Mononuclear cell (primary cell): Measurements from ENCODE around the gene VPS18. TPM values are rescaled to one million over a fixed set of nuclear protein-coding genes. Genes with fewer than 3 reads are reported as not detected.

Source experiments
- H3K27me3 ChIP-seq: 2 replicates; pipeline ENCODE4 v1.6.0; 2011; ENCODE audit warnings: low read length, control low read depth; ENCODE audit not compliant: insufficient read depth
- H3K4me1 ChIP-seq: 2 replicates; pipeline ENCODE4 v1.5.1; 2011; ENCODE audit warnings: mild to moderate bottlenecking, low read length, control low read depth; ENCODE audit not compliant: insufficient read depth
- H3K4me3 ChIP-seq: 2 replicates; pipeline ENCODE4 v1.5.1; 2011; ENCODE audit warnings: mild to moderate bottlenecking, low read length, moderate library complexity
- H3K9me3 ChIP-seq: 2 replicates; pipeline ENCODE4 v1.5.1; 2011; ENCODE audit warnings: low read depth, mild to moderate bottlenecking, control low read depth, low read length
- total RNA-seq: library from RNA; depleted of rRNA; stranded (reverse); fragments of >200 nt; gene quantifications from one replicate; pipeline ENCODE4 v1.2.3, GENCODE V29; 2012

Gene VPS18
- total RNA-seq = 28.7 TPM

- peaks cover 34% of the 10 kb centered on the region for H3K4me1 ChIP-seq
- H3K27me3 ChIP-seq = no peaks in the 10 kb centered on the region
- H3K4me3 ChIP-seq = peak within 1 kb of the TSS; percentile 99
- no peaks in the 10 kb centered on the region for H3K9me3 ChIP-seq
Observed at GRCh38 chr15:40893733-40894680, at the start of gene VPS18. TSS of gene VPS18 (plus strand) at chr15:40894450. CDS start at chr15:40894769, 319 bp downstream.

DNA sequence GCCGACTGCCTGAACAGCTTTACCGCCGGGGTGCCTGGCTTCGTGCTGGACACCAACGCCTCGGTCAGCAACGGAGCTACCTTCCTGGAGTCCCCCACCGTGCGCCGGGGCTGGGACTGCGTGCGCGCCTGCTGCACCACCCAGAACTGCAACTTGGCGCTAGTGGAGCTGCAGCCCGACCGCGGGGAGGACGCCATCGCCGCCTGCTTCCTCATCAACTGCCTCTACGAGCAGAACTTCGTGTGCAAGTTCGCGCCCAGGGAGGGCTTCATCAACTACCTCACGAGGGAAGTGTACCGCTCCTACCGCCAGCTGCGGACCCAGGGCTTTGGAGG, 49.6 kb upstream of the VPS18 start:
- H3K27me3 ChIP-seq = peaks cover 10% of the 10 kb centered on the region
- no peaks in the 10 kb centered on the region for H3K9me3 ChIP-seq
- peaks cover 43% of the 10 kb centered on the region for H3K4me1 ChIP-seq
- peak overlapping the region; percentile 49 for H3K4me3 ChIP-seq

GRCh38 chr15:40845036-40845435, 49.2 kb upstream of the VPS18 start:
- peaks cover 10% of the 10 kb centered on the region for H3K27me3 ChIP-seq
- H3K4me3 ChIP-seq = peak overlapping the region; percentile 49
- no peaks in the 10 kb centered on the region for H3K9me3 ChIP-seq
- peaks cover 43% of the 10 kb centered on the region for H3K4me1 ChIP-seq

GRCh38 chr15:40845511-40846284, 48.6 kb upstream of the VPS18 start:
- H3K27me3 ChIP-seq = peaks cover 10% of the 10 kb centered on the region
- no peak overlapping the region for H3K4me3 ChIP-seq
- H3K9me3 ChIP-seq = no peaks in the 10 kb centered on the region
- peaks cover 43% of the 10 kb centered on the region for H3K4me1 ChIP-seq

DNA sequence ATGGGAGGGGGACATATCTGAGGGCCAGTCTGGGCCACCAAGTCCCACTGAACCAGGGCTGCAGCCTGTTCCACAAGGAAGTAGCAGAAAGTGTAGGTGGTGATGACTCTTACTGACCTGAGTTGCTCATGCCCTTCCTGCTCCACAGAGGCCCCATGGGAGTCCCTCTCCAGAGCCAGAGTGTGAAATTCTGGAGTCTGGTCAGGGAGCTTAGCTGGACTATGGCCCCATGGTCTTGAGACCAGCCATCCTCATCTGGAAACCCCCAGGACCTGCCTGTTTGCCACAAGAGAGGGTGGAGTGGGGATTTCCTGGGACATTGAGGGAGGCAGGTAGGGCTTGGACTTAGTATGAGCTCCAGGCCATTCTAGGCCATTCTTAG, 47.4 kb upstream of the VPS18 start:
- H3K4me1 ChIP-seq = peaks cover 43% of the 10 kb centered on the region
- no peak overlapping the region for H3K4me3 ChIP-seq
- H3K9me3 ChIP-seq = no peaks in the 10 kb centered on the region

GRCh38 chr15:40847223-40847961, 46.9 kb upstream of the VPS18 start:
- Histone ChIP-seq H3K9me3 (no peaks in the 10 kb centered on the region), H3K4me1 (peaks cover 43% of the 10 kb centered on the region), H3K27me3 (peaks cover 10% of the 10 kb centered on the region), H3K4me3 (no peak overlapping the region)

More for the DNA sequence above, 47.4 kb upstream of the VPS18 start:
- peaks cover 10% of the 10 kb centered on the region for H3K27me3 ChIP-seq

DNA sequence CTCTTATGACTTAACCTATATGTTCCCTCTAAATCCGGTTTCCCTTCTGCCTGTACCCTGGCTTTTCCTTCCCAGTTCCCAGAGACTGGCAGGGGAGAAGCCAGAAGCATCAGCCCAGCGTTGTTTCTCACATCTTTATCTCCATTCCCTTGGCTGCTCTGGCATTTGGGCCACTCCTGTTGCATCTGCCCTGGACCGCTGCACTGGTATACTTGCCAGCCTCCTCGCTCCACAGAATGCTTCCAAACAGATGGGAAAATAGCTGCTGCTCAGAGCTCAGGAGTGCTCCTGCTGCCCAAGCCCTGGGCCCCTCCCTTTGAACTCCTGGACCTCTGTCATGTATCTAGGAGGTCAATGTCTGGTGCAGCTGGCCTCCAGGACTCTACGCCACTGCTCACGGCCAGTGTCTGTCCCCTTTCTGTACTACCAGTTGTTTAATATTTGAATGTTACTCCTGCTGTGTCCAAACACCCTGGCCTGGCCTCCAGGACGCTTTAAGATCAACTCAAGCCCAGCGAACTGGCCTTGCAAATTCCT, 43.6 kb upstream of the VPS18 start:
- Histone ChIP-seq H3K4me3 (no peak overlapping the region), H3K9me3 (no peaks in the 10 kb centered on the region), H3K4me1 (peaks cover 26% of the 10 kb centered on the region), H3K27me3 (no peaks in the 10 kb centered on the region)

DNA sequence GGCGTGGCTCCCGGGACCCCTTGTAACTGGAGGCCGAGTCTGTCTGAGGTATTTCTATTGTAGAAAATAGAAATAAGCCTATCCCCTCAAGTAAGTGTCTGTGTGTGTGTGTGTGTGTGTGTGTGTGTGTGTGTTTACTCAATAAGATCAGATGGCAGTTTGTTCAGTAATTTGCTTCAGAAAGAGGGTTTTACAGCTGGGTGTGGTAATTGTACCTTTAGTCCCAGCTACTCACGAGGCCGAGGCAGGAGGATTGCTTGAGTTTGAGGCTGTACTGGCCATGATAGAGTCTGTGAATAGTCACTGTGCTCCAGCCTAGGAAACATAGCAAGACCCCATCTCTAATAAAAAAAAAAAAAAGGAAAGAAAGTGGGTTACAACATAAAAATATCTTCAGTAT, 41.7 kb upstream of the VPS18 start:
- no peaks in the 10 kb centered on the region for H3K9me3 ChIP-seq
- H3K4me3 ChIP-seq = no peak overlapping the region
- peaks cover 14% of the 10 kb centered on the region for H3K4me1 ChIP-seq
- no peaks in the 10 kb centered on the region for H3K27me3 ChIP-seq

DNA sequence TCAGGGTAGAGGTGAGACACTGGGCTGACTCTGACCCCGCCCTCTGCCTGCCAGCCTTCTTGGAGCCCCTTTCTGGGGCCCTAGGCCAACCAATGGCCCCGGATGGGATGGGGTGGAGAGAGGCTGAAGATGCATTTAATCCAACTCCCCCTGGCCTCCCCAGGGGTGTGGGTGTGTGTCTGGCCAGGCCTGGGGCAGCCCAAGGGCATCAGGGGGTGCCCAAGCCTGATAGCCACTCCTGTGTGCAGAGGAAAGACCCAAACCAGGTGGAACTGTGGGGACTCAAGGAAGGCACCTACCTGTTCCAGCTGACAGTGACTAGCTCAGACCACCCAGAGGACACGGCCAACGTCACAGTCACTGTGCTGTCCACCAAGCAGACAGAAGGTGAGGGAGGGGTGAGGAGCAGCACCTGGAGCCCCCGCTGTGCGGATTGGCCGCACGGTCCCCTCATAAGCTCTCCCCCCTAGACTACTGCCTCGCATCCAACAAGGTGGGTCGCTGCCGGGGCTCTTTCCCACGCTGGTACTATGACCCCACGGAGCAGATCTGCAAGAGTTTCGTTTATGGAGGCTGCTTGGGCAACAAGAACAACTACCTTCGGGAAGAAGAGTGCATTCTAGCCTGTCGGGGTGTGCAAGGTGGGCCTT, 40.9 kb upstream of the VPS18 start:
- no peaks in the 10 kb centered on the region for H3K27me3 ChIP-seq
- H3K9me3 ChIP-seq = no peaks in the 10 kb centered on the region
- peaks cover 12% of the 10 kb centered on the region for H3K4me1 ChIP-seq
- no peak overlapping the region for H3K4me3 ChIP-seq

DNA sequence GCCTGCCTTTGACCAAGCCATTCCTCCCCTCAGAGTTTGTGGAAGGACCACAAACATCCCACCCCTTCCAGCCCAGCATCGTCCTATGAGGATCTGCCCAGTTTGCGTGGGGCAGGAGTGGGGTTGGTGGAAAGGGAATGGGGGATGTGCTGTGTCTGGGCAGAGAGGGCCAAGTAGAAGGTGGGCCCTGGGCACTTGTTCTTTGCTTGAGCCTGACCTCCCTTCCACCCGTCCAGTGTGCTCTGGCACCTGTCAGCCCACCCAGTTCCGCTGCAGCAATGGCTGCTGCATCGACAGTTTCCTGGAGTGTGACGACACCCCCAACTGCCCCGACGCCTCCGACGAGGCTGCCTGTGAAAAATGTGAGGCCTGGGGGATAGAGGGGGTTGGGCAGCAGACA, 40.1 kb upstream of the VPS18 start:
- no peaks in the 10 kb centered on the region for H3K27me3 ChIP-seq
- H3K4me1 ChIP-seq = peaks cover 19% of the 10 kb centered on the region
- H3K4me3 ChIP-seq = no peak overlapping the region
- no peaks in the 10 kb centered on the region for H3K9me3 ChIP-seq

DNA sequence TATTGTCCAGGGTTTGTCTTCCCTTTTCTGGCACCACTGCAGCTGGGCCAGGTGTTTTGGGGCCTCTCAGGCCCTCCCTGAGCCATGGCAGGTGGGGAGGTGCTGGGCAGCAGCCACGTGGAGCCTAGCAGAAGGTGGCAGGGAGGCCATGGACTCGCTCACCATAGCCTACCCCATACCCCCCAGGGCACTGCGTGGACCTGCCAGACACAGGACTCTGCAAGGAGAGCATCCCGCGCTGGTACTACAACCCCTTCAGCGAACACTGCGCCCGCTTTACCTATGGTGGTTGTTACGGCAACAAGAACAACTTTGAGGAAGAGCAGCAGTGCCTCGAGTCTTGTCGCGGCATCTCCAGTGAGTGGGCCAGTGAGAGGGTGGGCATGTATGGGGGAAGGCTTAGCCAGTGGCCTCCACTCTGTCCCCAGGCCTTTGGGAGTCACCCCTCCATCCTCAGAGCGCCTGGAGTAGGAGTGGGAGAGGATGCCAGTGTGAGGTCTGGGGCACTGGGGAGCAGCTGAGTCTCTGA, 38.5 kb upstream of the VPS18 start:
- Histone ChIP-seq H3K9me3 (no peaks in the 10 kb centered on the region), H3K4me1 (peaks cover 24% of the 10 kb centered on the region), H3K4me3 (no peak overlapping the region), H3K27me3 (no peaks in the 10 kb centered on the region)

DNA sequence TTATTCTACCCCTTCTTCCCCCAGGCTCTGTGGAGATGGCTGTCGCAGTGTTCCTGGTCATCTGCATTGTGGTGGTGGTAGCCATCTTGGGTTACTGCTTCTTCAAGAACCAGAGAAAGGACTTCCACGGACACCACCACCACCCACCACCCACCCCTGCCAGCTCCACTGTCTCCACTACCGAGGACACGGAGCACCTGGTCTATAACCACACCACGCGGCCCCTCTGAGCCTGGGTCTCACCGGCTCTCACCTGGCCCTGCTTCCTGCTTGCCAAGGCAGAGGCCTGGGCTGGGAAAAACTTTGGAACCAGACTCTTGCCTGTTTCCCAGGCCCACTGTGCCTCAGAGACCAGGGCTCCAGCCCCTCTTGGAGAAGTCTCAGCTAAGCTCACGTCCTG, 37.5 kb upstream of the VPS18 start:
- Histone ChIP-seq H3K27me3 (no peaks in the 10 kb centered on the region), H3K4me3 (no peak overlapping the region), H3K4me1 (peaks cover 26% of the 10 kb centered on the region), H3K9me3 (no peaks in the 10 kb centered on the region)

DNA sequence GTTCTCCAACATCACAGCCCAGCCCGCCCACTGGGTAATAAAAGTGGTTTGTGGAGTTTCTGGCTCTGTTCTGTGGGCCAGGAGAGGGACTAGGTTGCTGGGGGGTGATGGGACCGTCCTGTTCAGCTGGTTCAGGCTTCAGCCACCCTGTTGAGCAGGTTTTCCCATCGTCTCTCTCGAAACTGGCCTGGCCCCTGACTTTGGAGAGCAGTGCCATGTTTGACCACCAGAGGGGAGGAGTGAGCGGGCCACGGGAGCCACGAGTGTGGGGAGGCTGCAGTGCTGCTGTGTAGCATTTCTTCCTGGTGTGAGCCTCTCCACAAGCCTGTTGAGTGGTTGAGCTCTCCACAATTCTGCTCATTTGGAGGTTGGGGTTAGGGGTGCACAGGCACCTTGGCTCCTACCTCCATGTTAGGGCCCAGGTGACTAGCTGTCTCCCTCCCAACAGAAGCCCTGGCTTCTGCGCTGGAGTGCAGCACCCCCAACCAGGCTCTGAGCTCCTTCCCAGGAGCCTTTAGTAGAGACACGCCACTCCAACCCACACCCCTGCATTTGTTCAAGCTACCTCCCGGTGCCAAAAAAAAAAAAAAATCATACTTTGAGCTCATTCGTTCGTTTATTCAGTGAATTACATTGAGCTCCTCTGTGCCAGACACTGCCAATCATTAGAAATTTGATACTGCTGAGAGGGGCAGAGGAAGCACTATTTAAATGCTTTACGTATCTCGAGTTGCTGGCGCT, 36.5 kb upstream of the VPS18 start:
- Histone ChIP-seq H3K4me1 (peaks cover 26% of the 10 kb centered on the region), H3K4me3 (no peak overlapping the region), H3K9me3 (no peaks in the 10 kb centered on the region), H3K27me3 (no peaks in the 10 kb centered on the region)

GRCh38 chr15:40858706-40859105, 35.5 kb upstream of the VPS18 start:
- Histone ChIP-seq H3K27me3 (no peaks in the 10 kb centered on the region), H3K9me3 (no peaks in the 10 kb centered on the region), H3K4me3 (no peak overlapping the region), H3K4me1 (peaks cover 26% of the 10 kb centered on the region)
